Type B pancreatic cell (in vitro differentiated cells): Measurements from ENCODE around the gene ZNF564. TPM values are rescaled to one million over a fixed set of nuclear protein-coding genes. Genes with fewer than 3 reads are reported as not detected.
"Not testable (repeated sequence)": the region's sequence is repeated elsewhere in the genome, so short reads cannot be mapped to it uniquely, and the experiment has no call there.

Experiments used
- DNase-seq: peaks from one replicate; pipeline ENCODE4 v3.0.0; 2021; ENCODE audit warnings: mixed read lengths; ENCODE audit not compliant: unreplicated experiment; ENCODE audit errors: extremely low spot score
- H3K27ac Mint-ChIP-seq: 2 replicates; pipeline ENCODE4 v1.8.0; 2021; ENCODE audit warnings: mild to moderate bottlenecking, mixed read lengths
- H3K27me3 Mint-ChIP-seq: 2 replicates; pipeline ENCODE4 v1.8.0; 2021; ENCODE audit warnings: mixed read lengths
- H3K36me3 Mint-ChIP-seq: 2 replicates; pipeline ENCODE4 v1.8.0; 2021; ENCODE audit warnings: mixed read lengths
- H3K4me1 Mint-ChIP-seq: one replicate; pipeline ENCODE4 v1.8.0; 2021; ENCODE audit warnings: mixed read lengths; ENCODE audit not compliant: unreplicated experiment
- H3K4me3 Mint-ChIP-seq: 2 replicates; pipeline ENCODE4 v1.8.0; 2021; ENCODE audit warnings: mild to moderate bottlenecking, mixed read lengths
- H3K9me3 Mint-ChIP-seq: 2 replicates; pipeline ENCODE4 v1.8.0; 2021; ENCODE audit warnings: mixed read lengths
- total RNA-seq: library from RNA; stranded (reverse); gene quantifications from 2 replicates; pipeline ENCODE4 v1.2.1, GENCODE V29; 2021; ENCODE audit warnings: low replicate concordance
- TF ChIP-seq, protein P1 (sequence below): fragments of 200-600 bp; sonication (generic); conservative IDR thresholded peaks from 2 replicates; pipeline ENCODE4 v1.5.0; 2021; ENCODE audit warnings: antibody characterized with exemption, mild to moderate bottlenecking

The ZNF564 gene
- total RNA-seq, 1 donor from 2014 or later, result 14.5 TPM

DNA sequence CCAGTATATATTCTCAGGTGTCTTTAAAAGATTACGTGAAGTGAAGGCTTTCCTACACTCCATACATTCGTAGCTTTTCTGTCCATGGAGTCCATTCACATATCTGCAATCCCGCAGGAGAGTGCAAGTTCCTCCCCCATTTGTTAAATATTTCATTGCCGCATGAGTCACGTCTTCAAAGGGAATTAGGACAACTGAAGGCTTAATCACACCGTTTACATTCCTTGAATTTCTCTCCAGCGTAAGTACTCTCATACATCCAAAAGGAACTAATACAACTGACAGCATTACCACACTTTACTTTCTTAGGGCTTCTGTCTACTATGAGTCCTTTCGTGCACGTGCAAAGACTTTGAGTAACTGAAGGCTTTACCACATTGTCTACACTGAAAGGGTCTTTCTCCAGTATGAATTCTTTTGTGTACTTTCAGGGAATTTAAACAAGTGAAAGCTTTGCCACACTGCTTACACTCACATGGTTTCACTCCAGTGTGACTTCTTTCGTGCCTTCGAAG lies 29.0 kb upstream of the ZNF564 start:
- H3K36me3 Mint-ChIP-seq, result peaks cover 52% of the 10 kb centered on the region
- peaks cover 27% of the 10 kb centered on the region for H3K9me3 Mint-ChIP-seq
- no peak overlapping the region for H3K4me3 Mint-ChIP-seq

DNA sequence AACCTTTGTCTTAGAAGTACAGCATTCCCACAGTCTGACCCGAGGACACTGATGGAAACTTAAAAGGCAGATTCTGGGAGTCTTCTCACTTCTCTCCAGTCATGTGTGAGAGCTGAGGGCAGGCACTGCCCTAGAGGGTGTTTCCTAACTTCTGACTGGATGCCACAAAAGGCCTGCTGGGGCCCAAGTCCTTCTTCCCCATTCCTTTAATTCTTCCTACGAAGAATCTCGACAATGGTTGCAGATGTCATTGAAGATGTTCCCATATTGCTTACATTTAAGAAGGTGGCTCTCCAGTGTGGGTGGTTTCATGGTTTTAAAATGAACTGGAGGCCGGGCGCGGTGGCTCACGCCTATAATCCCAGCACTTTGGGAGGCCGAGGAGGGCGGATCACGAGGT lies 27.4 kb upstream of the ZNF564 start:
- Mint-ChIP-seq H3K36me3 (peaks cover 55% of the 10 kb centered on the region), H3K4me3 (no peak overlapping the region), H3K9me3 (peaks cover 27% of the 10 kb centered on the region), H3K4me1 (no peaks in the 10 kb centered on the region), H3K27me3 (no peaks in the 10 kb centered on the region), H3K27ac (no peak overlapping the region)
- peak; percentile 11 for DNase-seq
- TF ChIP-seq, protein P1, sequence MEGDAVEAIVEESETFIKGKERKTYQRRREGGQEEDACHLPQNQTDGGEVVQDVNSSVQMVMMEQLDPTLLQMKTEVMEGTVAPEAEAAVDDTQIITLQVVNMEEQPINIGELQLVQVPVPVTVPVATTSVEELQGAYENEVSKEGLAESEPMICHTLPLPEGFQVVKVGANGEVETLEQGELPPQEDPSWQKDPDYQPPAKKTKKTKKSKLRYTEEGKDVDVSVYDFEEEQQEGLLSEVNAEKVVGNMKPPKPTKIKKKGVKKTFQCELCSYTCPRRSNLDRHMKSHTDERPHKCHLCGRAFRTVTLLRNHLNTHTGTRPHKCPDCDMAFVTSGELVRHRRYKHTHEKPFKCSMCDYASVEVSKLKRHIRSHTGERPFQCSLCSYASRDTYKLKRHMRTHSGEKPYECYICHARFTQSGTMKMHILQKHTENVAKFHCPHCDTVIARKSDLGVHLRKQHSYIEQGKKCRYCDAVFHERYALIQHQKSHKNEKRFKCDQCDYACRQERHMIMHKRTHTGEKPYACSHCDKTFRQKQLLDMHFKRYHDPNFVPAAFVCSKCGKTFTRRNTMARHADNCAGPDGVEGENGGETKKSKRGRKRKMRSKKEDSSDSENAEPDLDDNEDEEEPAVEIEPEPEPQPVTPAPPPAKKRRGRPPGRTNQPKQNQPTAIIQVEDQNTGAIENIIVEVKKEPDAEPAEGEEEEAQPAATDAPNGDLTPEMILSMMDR, result no peak

More for the DNA sequence above, 29.0 kb upstream of the ZNF564 start:
- no peak overlapping the region for H3K27ac Mint-ChIP-seq
- H3K4me1 Mint-ChIP-seq, result no peaks in the 10 kb centered on the region
- TF ChIP-seq, protein P1, result no peak
- no peak for DNase-seq
- no peaks in the 10 kb centered on the region for H3K27me3 Mint-ChIP-seq

DNA sequence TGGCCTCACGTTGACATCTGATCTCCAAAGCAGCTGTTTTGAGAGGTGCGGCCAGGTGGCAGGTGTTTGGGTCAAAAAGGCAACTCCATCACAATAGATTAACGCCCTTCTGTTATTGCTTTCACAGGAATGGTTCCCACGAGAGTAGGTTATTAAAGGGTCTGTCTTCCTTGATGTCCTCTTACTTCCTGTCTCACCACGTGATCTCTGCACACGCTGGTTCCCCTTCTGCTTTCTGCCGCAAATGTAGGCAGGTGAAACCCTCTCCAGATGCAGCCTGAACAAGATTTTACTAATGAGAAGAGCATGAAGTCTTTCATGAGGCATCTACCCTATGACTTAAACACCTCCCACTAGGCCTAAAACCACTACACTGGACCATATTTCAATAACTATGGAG lies 22.8 kb upstream of the ZNF564 start:
- Mint-ChIP-seq H3K4me1 (no peaks in the 10 kb centered on the region), H3K27ac (peak overlapping the region; percentile 34), H3K27me3 (no peaks in the 10 kb centered on the region), H3K9me3 (peaks cover 9% of the 10 kb centered on the region), H3K4me3 (no peak overlapping the region), H3K36me3 (peaks cover 25% of the 10 kb centered on the region)
- TF ChIP-seq, protein P1, result no peak
- DNase-seq, result no peak

DNA sequence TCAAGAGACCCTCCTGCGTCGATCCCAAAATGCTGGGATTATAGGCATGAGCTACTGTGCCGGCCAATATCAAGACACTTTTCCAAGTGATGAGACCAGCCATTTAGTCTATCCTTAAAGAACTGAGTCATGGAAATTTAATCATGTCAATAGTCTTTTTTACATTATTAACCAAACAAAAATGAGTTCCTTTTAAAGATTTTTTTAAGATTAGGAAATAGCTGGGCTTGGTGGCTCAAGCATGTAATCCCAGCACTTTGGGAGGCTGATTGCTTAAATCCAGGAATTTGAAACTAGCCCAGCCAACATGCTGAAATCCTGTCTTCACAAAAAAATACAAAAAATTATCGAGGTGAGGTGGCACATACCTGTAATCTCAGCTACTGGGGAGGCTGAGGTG lies 16.7 kb upstream of the ZNF564 start:
- H3K4me1 Mint-ChIP-seq, result peaks cover 5% of the 10 kb centered on the region
- no peaks in the 10 kb centered on the region for H3K36me3 Mint-ChIP-seq
- H3K27me3 Mint-ChIP-seq, result peaks cover 5% of the 10 kb centered on the region
- no peak for DNase-seq
- H3K9me3 Mint-ChIP-seq, result peaks cover 4% of the 10 kb centered on the region
- TF ChIP-seq, protein P1, result no peak
- no peak overlapping the region for H3K4me3 Mint-ChIP-seq
- H3K27ac Mint-ChIP-seq, result no peak overlapping the region

DNA sequence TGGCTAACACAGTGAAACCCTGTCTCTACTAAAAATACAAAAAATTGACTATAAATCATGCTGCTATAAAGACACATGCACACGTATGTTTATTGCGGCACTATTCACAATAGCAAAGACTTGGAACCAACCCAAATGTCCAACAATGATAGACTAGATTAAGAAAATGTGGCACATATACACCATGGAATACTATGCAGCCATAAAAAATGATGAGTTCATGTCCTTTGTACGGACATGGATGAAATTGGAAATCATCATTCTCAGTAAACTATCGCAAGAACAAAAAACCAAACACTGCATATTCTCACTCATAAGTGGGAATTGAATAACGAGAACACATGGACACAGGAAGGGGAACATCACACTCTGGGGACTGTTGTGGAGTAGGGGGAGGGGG lies 15.1 kb upstream of the ZNF564 start:
- not testable (repeated sequence) for H3K9me3 Mint-ChIP-seq, H3K27me3 Mint-ChIP-seq, H3K4me3 Mint-ChIP-seq, H3K36me3 Mint-ChIP-seq, DNase-seq, H3K4me1 Mint-ChIP-seq, H3K27ac Mint-ChIP-seq

DNA sequence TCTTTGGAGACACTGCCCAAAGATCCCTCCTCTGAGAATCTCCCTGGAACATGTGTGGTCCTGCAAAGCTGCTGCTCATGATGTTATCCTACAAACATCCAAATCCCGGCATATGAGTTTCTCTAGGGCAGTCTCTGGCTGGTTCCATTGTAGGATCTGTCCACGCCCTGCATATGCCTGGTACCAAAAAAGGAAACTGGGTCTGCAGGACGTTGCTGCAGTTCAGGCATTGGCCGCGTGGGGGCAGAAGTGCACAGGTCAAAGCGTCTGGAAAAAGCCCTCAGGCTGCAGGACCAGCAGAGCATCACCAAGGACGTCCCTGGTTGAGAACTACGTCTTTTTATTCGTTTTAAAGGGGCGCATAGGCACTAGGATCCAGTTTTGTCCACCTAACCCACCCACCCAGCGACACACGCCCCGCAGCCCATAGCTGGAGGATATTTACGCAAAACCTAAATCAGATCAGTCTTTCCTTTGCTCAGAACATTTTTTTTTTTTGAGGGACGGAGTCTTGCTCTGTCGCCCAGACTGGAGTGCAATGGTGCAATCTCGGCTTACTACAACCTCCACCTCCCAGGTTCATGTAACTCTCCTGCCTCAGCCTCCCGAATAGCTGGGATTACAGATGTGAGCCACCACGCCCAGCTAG lies 12.9 kb upstream of the ZNF564 start:
- TF ChIP-seq, protein P1, result peak; percentile 95
- no peak overlapping the region for H3K4me3 Mint-ChIP-seq
- no peaks in the 10 kb centered on the region for H3K36me3 Mint-ChIP-seq
- DNase-seq, result peak; percentile 94
- H3K27me3 Mint-ChIP-seq, result peaks cover 5% of the 10 kb centered on the region
- peaks cover 5% of the 10 kb centered on the region for H3K4me1 Mint-ChIP-seq
- peak overlapping the region; percentile 10 for H3K27ac Mint-ChIP-seq
- H3K9me3 Mint-ChIP-seq, result peaks cover 4% of the 10 kb centered on the region
